Mucosa of descending colon (tissue), 3 donors: ENCODE results near the gene GTF2IRD1. TPM values are rescaled to one million over a fixed set of nuclear protein-coding genes. Genes with fewer than 3 reads are reported as not detected.
"Not testable (repeated sequence)": the region's sequence is repeated elsewhere in the genome, so short reads cannot be mapped to it uniquely, and the experiment has no call there.

Experiments
- ATAC-seq: fragments of 200-7000 bp; cut with Tn5 transposase; one replicate; pipeline ENCODE4 v1.9.1; 2020; ENCODE audit warnings: mild to moderate bottlenecking, moderate library complexity
- DNase-seq, 3 donors: peaks; one replicate each; pipeline ENCODE4 v3.0.0-alpha.2; 2020
- H3K36me3 ChIP-seq: fragments of 200-600 bp; one replicate; pipeline ENCODE4 v1.8.0; 2021; ENCODE audit warnings: low read depth, mild to moderate bottlenecking
- H3K4me1 ChIP-seq: fragments of 200-600 bp; one replicate; pipeline ENCODE4 v1.8.0; 2021; ENCODE audit warnings: low read depth, mild to moderate bottlenecking
- H3K4me3 ChIP-seq: fragments of 200-600 bp; one replicate; pipeline ENCODE4 v1.8.0; 2021; ENCODE audit warnings: mild to moderate bottlenecking
- H3K9me3 ChIP-seq: fragments of 200-600 bp; one replicate; pipeline ENCODE4 v1.8.0; 2021; ENCODE audit warnings: mild to moderate bottlenecking
- intact Hi-C, 2 donors: fragments of 100-400 bp; cut with DNase I in 1 of 2; cut with micrococcal nuclease in 1 of 2; formaldehyde crosslinking; loops; one replicate each; pipeline versions ENCODE4 v1.11.0 to v1.11.1; 2022; cut with DNase I, micrococcal nuclease
- total RNA-seq, 3 donors: library from RNA; stranded (reverse); fragmentation: NEBNext Ultra II Directional in 2 of 3; extraction: Animal tissue kit (Norgen Biotek cat#: 25700) in 2 of 3; gene quantifications; one replicate each; pipeline versions ENCODE4 v1.2.1 to v1.2.4, GENCODE V29; 2021 to 2023
- TF ChIP-seq, protein P1 (sequence below): fragments of 200-600 bp; IDR thresholded peaks from one replicate; pipeline ENCODE4 v1.8.0; 2022; ENCODE audit warnings: antibody characterized with exemption, mild to moderate bottlenecking
- donor health status: DM: no; HTN: no; CAD: no; lungs with moderate emphysema.
- donor health status: DM: no; HTN: no; CAD: no.
- donor health status: DM: no; HTN: yes; CAD: no.

The GTF2IRD1 gene
- total RNA-seq, 3 donors from 2014 or later, result 10.5 to 30.7 (median 12.7) TPM

DNA sequence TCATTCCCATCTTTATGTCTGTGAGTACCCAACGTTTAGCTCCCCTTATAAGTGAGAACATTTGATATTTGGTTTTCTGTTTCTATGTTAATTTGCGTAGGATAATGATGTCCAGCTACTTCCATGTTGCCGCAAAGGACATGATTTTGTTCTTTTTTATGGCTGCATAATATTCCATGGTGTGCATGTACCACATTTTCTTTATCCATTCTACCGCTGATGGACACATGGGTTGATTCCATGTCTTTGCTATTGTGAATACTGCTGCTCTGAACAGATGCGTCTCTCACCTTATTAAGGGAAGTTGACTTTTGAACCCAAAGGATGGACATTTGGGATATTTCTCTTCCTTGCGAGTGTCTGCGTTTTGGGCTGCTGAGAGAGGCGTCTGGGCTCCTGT, 50.2 kb downstream of the GTF2IRD1 start:
- Histone ChIP-seq H3K4me1 (no peaks in the 10 kb centered on the region), H3K9me3 (no peaks in the 10 kb centered on the region), H3K36me3 (no peaks in the 10 kb centered on the region), H3K4me3 (no peak overlapping the region)
- DNase-seq (no peak), ATAC-seq (no peak)
- TF ChIP-seq, protein P1, sequence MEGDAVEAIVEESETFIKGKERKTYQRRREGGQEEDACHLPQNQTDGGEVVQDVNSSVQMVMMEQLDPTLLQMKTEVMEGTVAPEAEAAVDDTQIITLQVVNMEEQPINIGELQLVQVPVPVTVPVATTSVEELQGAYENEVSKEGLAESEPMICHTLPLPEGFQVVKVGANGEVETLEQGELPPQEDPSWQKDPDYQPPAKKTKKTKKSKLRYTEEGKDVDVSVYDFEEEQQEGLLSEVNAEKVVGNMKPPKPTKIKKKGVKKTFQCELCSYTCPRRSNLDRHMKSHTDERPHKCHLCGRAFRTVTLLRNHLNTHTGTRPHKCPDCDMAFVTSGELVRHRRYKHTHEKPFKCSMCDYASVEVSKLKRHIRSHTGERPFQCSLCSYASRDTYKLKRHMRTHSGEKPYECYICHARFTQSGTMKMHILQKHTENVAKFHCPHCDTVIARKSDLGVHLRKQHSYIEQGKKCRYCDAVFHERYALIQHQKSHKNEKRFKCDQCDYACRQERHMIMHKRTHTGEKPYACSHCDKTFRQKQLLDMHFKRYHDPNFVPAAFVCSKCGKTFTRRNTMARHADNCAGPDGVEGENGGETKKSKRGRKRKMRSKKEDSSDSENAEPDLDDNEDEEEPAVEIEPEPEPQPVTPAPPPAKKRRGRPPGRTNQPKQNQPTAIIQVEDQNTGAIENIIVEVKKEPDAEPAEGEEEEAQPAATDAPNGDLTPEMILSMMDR, result no peak
- intact Hi-C loops, result no loop called here

- Histone ChIP-seq H3K4me3 (no peak overlapping the region), H3K4me1 (no peaks in the 10 kb centered on the region), H3K36me3 (no peaks in the 10 kb centered on the region), H3K9me3 (no peaks in the 10 kb centered on the region)
- DNase-seq (no peak), ATAC-seq (no peak)
- TF ChIP-seq, protein P1, result no peak
- intact Hi-C loops, result no loop called here
These were observed 52.0 kb downstream of the GTF2IRD1 start for GRCh38 chr7:74505471-74506324.

- no peak overlapping the region for H3K4me3 ChIP-seq
- TF ChIP-seq, protein P1, result no peak
- intact Hi-C loops, result no loop called here
- no peaks in the 10 kb centered on the region for H3K9me3 ChIP-seq
- no peaks in the 10 kb centered on the region for H3K4me1 ChIP-seq
- ATAC-seq (no peak), DNase-seq (no peak)
- no peaks in the 10 kb centered on the region for H3K36me3 ChIP-seq
These were observed 52.6 kb downstream of the GTF2IRD1 start for GRCh38 chr7:74506325-74506724.

GRCh38 chr7:74507538-74508319, 54.0 kb downstream of the GTF2IRD1 start:
- DNase-seq (no peak), ATAC-seq (no peak)
- TF ChIP-seq, protein P1, result no peak
- H3K4me3 ChIP-seq, result no peak overlapping the region
- intact Hi-C loops, result no loop called here
- H3K4me1 ChIP-seq, result no peaks in the 10 kb centered on the region
- H3K36me3 ChIP-seq, result no peaks in the 10 kb centered on the region
- no peaks in the 10 kb centered on the region for H3K9me3 ChIP-seq

GRCh38 chr7:74509453-74509852, 55.7 kb downstream of the GTF2IRD1 start:
- H3K4me3 ChIP-seq, H3K36me3 ChIP-seq, ATAC-seq, intact Hi-C loops, H3K9me3 ChIP-seq, DNase-seq, H3K4me1 ChIP-seq: not testable (repeated sequence)

DNA sequence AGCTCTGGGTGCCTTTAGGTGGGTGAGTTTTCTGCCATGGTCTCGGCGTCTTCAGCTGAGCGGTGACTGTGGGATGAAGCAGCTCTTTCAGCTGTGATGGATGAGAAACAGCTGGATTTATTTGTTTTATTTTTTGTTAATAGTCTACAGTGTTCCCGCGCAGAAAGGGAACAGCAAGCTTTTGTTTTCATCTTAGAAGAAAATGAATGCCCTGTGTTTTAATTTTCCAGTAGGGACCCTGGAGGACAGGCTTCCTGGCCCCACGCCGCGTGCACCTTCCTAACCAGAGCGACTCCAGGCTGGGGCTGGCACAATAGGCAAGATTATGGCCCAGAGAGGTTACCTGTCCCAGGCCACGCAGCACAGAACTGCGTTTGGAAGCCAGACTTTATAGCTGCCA, 57.6 kb downstream of the GTF2IRD1 start:
- DNase-seq, result no peak
- Histone ChIP-seq H3K36me3 (no peaks in the 10 kb centered on the region), H3K4me3 (no peak overlapping the region), H3K4me1 (no peaks in the 10 kb centered on the region), H3K9me3 (no peaks in the 10 kb centered on the region)
- TF ChIP-seq, protein P1, result no peak
- ATAC-seq, result no peak
- intact Hi-C loops, result no loop called here
